H9 (cell line): ENCODE measurements around the gene DNAJC30. TPM values are rescaled to one million over a fixed set of nuclear protein-coding genes. Genes with fewer than 3 reads are reported as not detected.

Experiments
- DNase-seq: peaks from one replicate; pipeline ENCODE4 v3.0.0-alpha.2; 2017
- H2AFZ ChIP-seq: one replicate; pipeline ENCODE4 v1.6.1; 2013; ENCODE audit warnings: mild to moderate bottlenecking, low read length, control low read depth, moderate library complexity
- H2AK5ac ChIP-seq: 2 replicates; pipeline ENCODE4 v1.6.1; 2013; ENCODE audit warnings: low read length, control low read depth, mixed read lengths; ENCODE audit not compliant: insufficient read length
- H2BK120ac ChIP-seq: one replicate; pipeline ENCODE4 v1.6.1; 2013; ENCODE audit warnings: low read depth, mild to moderate bottlenecking, low read length, control low read depth, inconsistent platforms; ENCODE audit not compliant: poor library complexity, severe bottlenecking
- H2BK12ac ChIP-seq: 2 replicates; pipeline ENCODE4 v1.6.1; 2013; ENCODE audit warnings: low read length, control low read depth, mixed read lengths, low read depth; ENCODE audit not compliant: insufficient read length
- H2BK15ac ChIP-seq: 2 replicates; pipeline ENCODE4 v1.6.1; 2013; ENCODE audit warnings: low read depth, low read length, control low read depth
- H2BK20ac ChIP-seq: one replicate; pipeline ENCODE4 v1.6.1; 2013; ENCODE audit warnings: low read depth, mild to moderate bottlenecking, low read length, control low read depth, inconsistent platforms; ENCODE audit not compliant: poor library complexity, severe bottlenecking
- H2BK5ac ChIP-seq: 2 replicates; pipeline ENCODE4 v1.6.1; 2013; ENCODE audit warnings: low read length, control low read depth, mixed read lengths; ENCODE audit not compliant: insufficient read length
- H3K14ac ChIP-seq: 2 replicates; pipeline ENCODE4 v1.6.1; 2013; ENCODE audit warnings: low read length, control low read depth; ENCODE audit not compliant: insufficient read depth
- H3K18ac ChIP-seq: 2 replicates; pipeline ENCODE4 v1.6.1; 2013; ENCODE audit warnings: low read depth, mild to moderate bottlenecking, mixed read lengths, low read length, control low read depth; ENCODE audit not compliant: insufficient read length
- H3K23ac ChIP-seq: 2 replicates; pipeline ENCODE4 v1.6.1; 2013; ENCODE audit warnings: low read length, control low read depth, mixed read lengths, low read depth; ENCODE audit not compliant: insufficient read length
- H3K23me2 ChIP-seq: 2 replicates; pipeline ENCODE4 v1.6.1; 2013; ENCODE audit warnings: low read depth, mild to moderate bottlenecking, mixed read lengths, low read length, control low read depth; ENCODE audit not compliant: insufficient read length, poor library complexity, severe bottlenecking
- H3K27ac ChIP-seq: 2 replicates; pipeline ENCODE4 v1.5.1; 2013; ENCODE audit warnings: low read length, control low read depth, mixed read lengths, low read depth; ENCODE audit not compliant: insufficient read length
- H3K27me3 ChIP-seq: 2 replicates; pipeline ENCODE4 v1.6.1; 2013; ENCODE audit warnings: low read length, control low read depth, inconsistent platforms; ENCODE audit not compliant: insufficient read depth
- H3K4ac ChIP-seq: 2 replicates; pipeline ENCODE4 v1.6.1; 2013; ENCODE audit warnings: low read depth, mild to moderate bottlenecking, control low read depth, inconsistent platforms, low read length, moderate library complexity
- H3K4me1 ChIP-seq: 2 replicates; pipeline ENCODE4 v1.6.1; 2013; ENCODE audit warnings: low read length, control low read depth, inconsistent platforms; ENCODE audit not compliant: insufficient read depth
- H3K4me2 ChIP-seq: 2 replicates; pipeline ENCODE4 v1.6.1; 2013; ENCODE audit warnings: low read length, control low read depth, mixed read lengths; ENCODE audit not compliant: insufficient read length, insufficient read depth
- H3K56ac ChIP-seq: 2 replicates; pipeline ENCODE4 v1.6.1; 2013; ENCODE audit warnings: low read depth, mild to moderate bottlenecking, mixed read lengths, low read length, control low read depth; ENCODE audit not compliant: insufficient read length
- H3K79me1 ChIP-seq: 2 replicates; pipeline ENCODE4 v1.6.1; 2013; ENCODE audit warnings: low read depth, mild to moderate bottlenecking, moderate library complexity, low read length, control low read depth, inconsistent platforms; ENCODE audit not compliant: insufficient read depth, poor library complexity, severe bottlenecking
- H3K79me2 ChIP-seq: 2 replicates; pipeline ENCODE4 v1.6.1; 2013; ENCODE audit warnings: low read length, control low read depth, inconsistent platforms; ENCODE audit not compliant: insufficient read depth
- H3K9ac ChIP-seq: 2 replicates; pipeline ENCODE4 v1.6.1; 2013; ENCODE audit warnings: low read length, control low read depth, mixed read lengths; ENCODE audit not compliant: insufficient read length; ENCODE audit errors: extremely low read depth
- H3K9me3 ChIP-seq: one replicate; pipeline ENCODE4 v1.6.1; 2013; ENCODE audit warnings: low read depth, low read length, inconsistent platforms; ENCODE audit not compliant: control insufficient read depth
- H3T11ph ChIP-seq: one replicate; pipeline ENCODE4 v1.6.1; 2013; ENCODE audit warnings: mild to moderate bottlenecking, low read length, control low read depth, inconsistent platforms
- H4K20me1 ChIP-seq: one replicate; pipeline ENCODE4 v1.6.1; 2013; ENCODE audit not compliant: control insufficient read depth, insufficient read length, insufficient read depth
- H4K5ac ChIP-seq: 2 replicates; pipeline ENCODE4 v1.6.1; 2013; ENCODE audit warnings: low read depth, mild to moderate bottlenecking, mixed read lengths, low read length, control low read depth; ENCODE audit not compliant: insufficient read length
- H4K8ac ChIP-seq: replicated peaks from 2 replicates; pipeline ENCODE4 v1.6.1; 2013; ENCODE audit warnings: low read length, control low read depth, mixed read lengths, low read depth; ENCODE audit not compliant: insufficient read length
- H4K91ac ChIP-seq: 2 replicates; pipeline ENCODE4 v1.6.1; 2013; ENCODE audit warnings: low read depth, mild to moderate bottlenecking, moderate library complexity, mixed read lengths, low read length, control low read depth; ENCODE audit not compliant: insufficient read length
- H3K27ac Mint-ChIP-seq, 3 experiments: 2 replicates in 2 of 3; 3 replicates in 1 of 3; pipeline ENCODE4 v1.8.0; 2020 to 2021; ENCODE audit warnings: mixed read lengths in 3 of 3, mild to moderate bottlenecking in 1 of 3, moderate library complexity in 1 of 3
- H3K27me3 Mint-ChIP-seq: 2 replicates; pipeline ENCODE4 v1.8.0; 2021; ENCODE audit warnings: low read depth, mild to moderate bottlenecking, moderate library complexity, mixed read lengths
- H3K36me3 Mint-ChIP-seq, 3 experiments: 2 replicates in 2 of 3; 3 replicates in 1 of 3; pipeline ENCODE4 v1.8.0; 2020 to 2021; ENCODE audit warnings: low read depth in 3 of 3, mixed read lengths in 3 of 3; ENCODE audit not compliant: insufficient read depth in 1 of 3
- H3K4me1 Mint-ChIP-seq, 2 experiments: 2 replicates each; pipeline ENCODE4 v1.8.0; 2020; ENCODE audit warnings: mixed read lengths in 2 of 2
- H3K4me3 Mint-ChIP-seq, 2 experiments: 2 replicates in 1 of 2; 3 replicates in 1 of 2; pipeline ENCODE4 v1.8.0; 2020 to 2021; ENCODE audit warnings: mild to moderate bottlenecking in 2 of 2, mixed read lengths in 2 of 2, moderate library complexity in 1 of 2
- H3K9me3 Mint-ChIP-seq, 2 experiments: 2 replicates in 1 of 2; 3 replicates in 1 of 2; pipeline ENCODE4 v1.8.0; 2020; ENCODE audit warnings: mild to moderate bottlenecking in 2 of 2, mixed read lengths in 2 of 2, moderate library complexity in 1 of 2
- CTCF ChIP-seq: fragments of 200-600 bp; sonication (generic); conservative IDR thresholded peaks from 3 replicates; pipeline ENCODE4 v1.8.0; 2021; ENCODE audit warnings: antibody characterized with exemption, mild to moderate bottlenecking
- WGBS: extraction: QIAGEN DNeasy Blood & Tissue Kit; methylation state at CpG from one replicate; pipeline ENCODE4 v1.1.7; 2013; ENCODE audit warnings: missing lambda C conversion rate, low lambda C conversion rate, mixed read lengths; ENCODE audit not compliant: insufficient read length; ENCODE audit errors: extremely low coverage; 5-methylcytosine and 5-hydroxymethylcytosine counted together
- total RNA-seq: library from RNA; stranded (reverse); gene quantifications from 2 replicates; pipeline ENCODE4 v1.2.1, GENCODE V29; 2021

Gene DNAJC30
- total RNA-seq, 1 experiment from 2014 or later, result 8.1 TPM

DNA sequence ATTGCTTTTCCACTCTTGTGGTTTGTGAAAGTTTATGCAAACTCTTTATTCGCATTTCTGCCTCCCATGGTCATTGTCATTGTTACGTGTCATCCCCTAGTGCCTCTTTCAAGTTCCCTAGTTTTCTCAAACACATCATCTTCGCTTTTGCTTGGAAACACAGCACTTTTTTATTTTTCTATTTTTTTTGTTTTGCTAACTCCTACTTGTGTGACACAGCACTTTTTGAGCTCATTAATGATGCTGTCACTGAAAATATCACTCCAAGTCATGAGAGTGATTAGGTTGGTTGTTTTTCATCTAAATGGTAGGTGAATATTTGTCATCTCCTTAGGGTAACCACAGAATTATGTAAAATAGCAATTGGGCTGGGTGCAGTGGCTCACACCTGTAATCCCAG lies 44.7 kb upstream of the DNAJC30 start:
- Mint-ChIP-seq H3K4me1 (peaks cover 9 to 13% of the 10 kb centered on the region in 2 experiments), H3K9me3 (no peaks in the 10 kb centered on the region), H3K36me3 (no peaks in the 10 kb centered on the region), H3K27me3 (peaks cover 2% of the 10 kb centered on the region), H3K4me3 (no peak overlapping the region), H3K27ac (no peak overlapping the region; a peak in 1 of 7 replicates)
- Histone ChIP-seq H2AK5ac (no peak overlapping the region), H3K9ac (no peak overlapping the region), H4K8ac (no peak overlapping the region), H3K79me2 (no peaks in the 10 kb centered on the region), H3K79me1 (no peaks in the 10 kb centered on the region), H4K5ac (no peak overlapping the region), H3K4me2 (no peak overlapping the region), H3K4me1 (no peaks in the 10 kb centered on the region), H2BK120ac (no peak overlapping the region), H3K18ac (no peak overlapping the region), H3K4ac (no peak overlapping the region), H2BK5ac (no peak overlapping the region), H3K23me2 (no peaks in the 10 kb centered on the region), H2BK20ac (no peak overlapping the region), H3T11ph (no peak overlapping the region), H3K27ac (no peak overlapping the region), H4K91ac (no peak overlapping the region), H2BK15ac (no peak overlapping the region), H3K9me3 (no peaks in the 10 kb centered on the region), H3K23ac (no peak overlapping the region), H2BK12ac (no peak overlapping the region), H3K27me3 (no peaks in the 10 kb centered on the region), H4K20me1 (no peaks in the 10 kb centered on the region), H3K14ac (no peak overlapping the region), H2AFZ (no peak overlapping the region), H3K56ac (no peak overlapping the region)
- no CpG with 5 or more reads among the region's 3 CpGs for WGBS
- DNase-seq, result no peak
- no peak for TF ChIP-seq CTCF
